Measurements from ENCODE around the gene RCVRN. TPM values are rescaled to one million over a fixed set of nuclear protein-coding genes. Genes with fewer than 3 reads are reported as not detected.
A peak's percentile ranks its signal among the peaks of the same experiment; 100 is the strongest.

The RCVRN gene
- total and polyA plus RNA-seq, 5 donors = 0.27 to 1.4 (median 0.47) TPM

- 69% methylated on average over 3 of the region's 3 CpGs for WGBS
- H3K4me3 ChIP-seq (ENCODE audit: low read length) = no peak overlapping the region
- no peaks in the 10 kb centered on the region for H3K9me3 ChIP-seq (ENCODE audit: control insufficient read depth, low read length)
- intact Hi-C loops (cut with DNase I) = no loop called here
- H3K27ac ChIP-seq (ENCODE audit: low read length) = no peak overlapping the region
- ATAC-seq = no peak
- H3K27me3 ChIP-seq (ENCODE audit: control insufficient read depth, insufficient read depth) = no peaks in the 10 kb centered on the region
- DNase-seq = no peak
- H3K4me1 ChIP-seq (ENCODE audit: control insufficient read depth, insufficient read depth, low read length) = no peaks in the 10 kb centered on the region
Measured at GRCh38 chr17:9878356-9878755, 26.7 kb downstream of the RCVRN start.

- intact Hi-C loops (cut with DNase I) = no loop called here
- DNase-seq (no peak), ATAC-seq (peak in 1 of 2 donors; percentile 54)
- Histone ChIP-seq H3K27me3 (ENCODE audit: control insufficient read depth, insufficient read depth) (no peaks in the 10 kb centered on the region), H3K9me3 (ENCODE audit: control insufficient read depth, low read length) (no peaks in the 10 kb centered on the region), H3K4me3 (ENCODE audit: low read length) (no peak overlapping the region), H3K27ac (ENCODE audit: low read length) (no peak overlapping the region), H3K4me1 (ENCODE audit: control insufficient read depth, insufficient read depth, low read length) (no peaks in the 10 kb centered on the region)
- WGBS = 38% methylated on average over 3 of the region's 3 CpGs
Measured at GRCh38 chr17:9875441-9875840, 29.6 kb downstream of the RCVRN start.

- no peaks in the 10 kb centered on the region for H3K9me3 ChIP-seq (ENCODE audit: control insufficient read depth, low read length)
- H3K27me3 ChIP-seq (ENCODE audit: control insufficient read depth, insufficient read depth) = no peaks in the 10 kb centered on the region
- no peaks in the 10 kb centered on the region for H3K4me1 ChIP-seq (ENCODE audit: control insufficient read depth, insufficient read depth, low read length)
- 83% methylated on average over 3 of the region's 3 CpGs for WGBS
- H3K27ac ChIP-seq (ENCODE audit: low read length) = no peak overlapping the region
- ATAC-seq (no peak), DNase-seq (no peak)
- intact Hi-C loops (cut with DNase I) = no loop called here
- H3K4me3 ChIP-seq (ENCODE audit: low read length) = no peak overlapping the region
Measured at GRCh38 chr17:9874722-9875121, 30.3 kb downstream of the RCVRN start.

GRCh38 chr17:9872852-9873251 is 32.2 kb downstream of the RCVRN start:
- no peak overlapping the region for H3K27ac ChIP-seq (ENCODE audit: low read length)
- ATAC-seq (peak in 1 of 2 donors; percentile 23), DNase-seq (no peak)
- no peaks in the 10 kb centered on the region for H3K9me3 ChIP-seq (ENCODE audit: control insufficient read depth, low read length)
- H3K4me1 ChIP-seq (ENCODE audit: control insufficient read depth, insufficient read depth, low read length) = no peaks in the 10 kb centered on the region
- no peaks in the 10 kb centered on the region for H3K27me3 ChIP-seq (ENCODE audit: control insufficient read depth, insufficient read depth)
- intact Hi-C loops (cut with DNase I) = no loop called here
- no peak overlapping the region for H3K4me3 ChIP-seq (ENCODE audit: low read length)
- 63% methylated on average over 6 of the region's 6 CpGs for WGBS

GRCh38 chr17:9868552-9868951 is 36.5 kb downstream of the RCVRN start:
- 74% methylated on average over 3 of the region's 3 CpGs for WGBS

GRCh38 chr17:9865586-9865985 is 39.5 kb downstream of the RCVRN start:
- no peak for ATAC-seq
- H3K4me1 ChIP-seq (ENCODE audit: control insufficient read depth, insufficient read depth, low read length) = no peaks in the 10 kb centered on the region
- H3K4me3 ChIP-seq (ENCODE audit: low read length) = no peak overlapping the region
- intact Hi-C loops (cut with DNase I) = no loop called here
- no peak for DNase-seq
- no peaks in the 10 kb centered on the region for H3K27me3 ChIP-seq (ENCODE audit: control insufficient read depth, insufficient read depth)
- no peaks in the 10 kb centered on the region for H3K9me3 ChIP-seq (ENCODE audit: control insufficient read depth, low read length)
- H3K27ac ChIP-seq (ENCODE audit: low read length) = no peak overlapping the region
- 63% methylated on average over 1 of the region's 1 CpG for WGBS

More at GRCh38 chr17:9868552-9868951, 36.5 kb downstream of the RCVRN start:
- Histone ChIP-seq H3K27ac (ENCODE audit: low read length) (no peak overlapping the region), H3K27me3 (ENCODE audit: control insufficient read depth, insufficient read depth) (no peaks in the 10 kb centered on the region), H3K9me3 (ENCODE audit: control insufficient read depth, low read length) (no peaks in the 10 kb centered on the region), H3K4me3 (ENCODE audit: low read length) (no peak overlapping the region), H3K4me1 (ENCODE audit: control insufficient read depth, insufficient read depth, low read length) (no peaks in the 10 kb centered on the region)
- intact Hi-C loops (cut with DNase I) = no loop called here
- DNase-seq = no peak
- no peak for ATAC-seq

GRCh38 chr17:9862949-9863348 is 42.1 kb downstream of the RCVRN start:
- H3K27me3 ChIP-seq (ENCODE audit: control insufficient read depth, insufficient read depth) = no peaks in the 10 kb centered on the region
- H3K9me3 ChIP-seq (ENCODE audit: control insufficient read depth, low read length) = no peaks in the 10 kb centered on the region
- H3K4me1 ChIP-seq (ENCODE audit: control insufficient read depth, insufficient read depth, low read length) = no peaks in the 10 kb centered on the region
- WGBS = 40% methylated on average over 4 of the region's 4 CpGs
- H3K4me3 ChIP-seq (ENCODE audit: low read length) = no peak overlapping the region
- intact Hi-C loops (cut with DNase I) = no loop called here
- DNase-seq (no peak), ATAC-seq (peak in 1 of 2 donors; percentile 35)
- no peak overlapping the region for H3K27ac ChIP-seq (ENCODE audit: low read length)

GRCh38 chr17:9862220-9862619 is 42.9 kb downstream of the RCVRN start:
- WGBS = 92% methylated on average over 1 of the region's 1 CpG
- DNase-seq = no peak
- Histone ChIP-seq H3K27me3 (ENCODE audit: control insufficient read depth, insufficient read depth) (no peaks in the 10 kb centered on the region), H3K9me3 (ENCODE audit: control insufficient read depth, low read length) (no peaks in the 10 kb centered on the region), H3K27ac (ENCODE audit: low read length) (no peak overlapping the region), H3K4me1 (ENCODE audit: control insufficient read depth, insufficient read depth, low read length) (no peaks in the 10 kb centered on the region), H3K4me3 (ENCODE audit: low read length) (no peak overlapping the region)
- intact Hi-C loops (cut with DNase I) = no loop called here
- ATAC-seq = no peak

- Histone ChIP-seq H3K9me3 (ENCODE audit: control insufficient read depth, low read length) (no peaks in the 10 kb centered on the region), H3K27me3 (ENCODE audit: control insufficient read depth, insufficient read depth) (no peaks in the 10 kb centered on the region), H3K27ac (ENCODE audit: low read length) (no peak overlapping the region), H3K4me1 (ENCODE audit: control insufficient read depth, insufficient read depth, low read length) (no peaks in the 10 kb centered on the region), H3K4me3 (ENCODE audit: low read length) (no peak overlapping the region)
- ATAC-seq (no peak), DNase-seq (no peak)
- WGBS = 79% methylated on average over 7 of the region's 7 CpGs
- intact Hi-C loops (cut with DNase I) = no loop called here
Measured at GRCh38 chr17:9860851-9861250, 44.2 kb downstream of the RCVRN start.

- ATAC-seq = no peak
Measured at GRCh38 chr17:9859781-9860180, 45.3 kb downstream of the RCVRN start.

GRCh38 chr17:9855036-9855435 is 50.0 kb downstream of the RCVRN start:
- WGBS = 90% methylated on average over 4 of the region's 4 CpGs
- no peak for DNase-seq
- Histone ChIP-seq H3K4me1 (ENCODE audit: control insufficient read depth, insufficient read depth, low read length) (no peaks in the 10 kb centered on the region), H3K9me3 (ENCODE audit: control insufficient read depth, low read length) (no peaks in the 10 kb centered on the region), H3K4me3 (ENCODE audit: low read length) (no peak overlapping the region), H3K27me3 (ENCODE audit: control insufficient read depth, insufficient read depth) (no peaks in the 10 kb centered on the region), H3K27ac (ENCODE audit: low read length) (no peak overlapping the region)
- intact Hi-C loops (cut with DNase I) = no loop called here
- no peak for ATAC-seq

More at GRCh38 chr17:9859781-9860180, 45.3 kb downstream of the RCVRN start:
- H3K4me1 ChIP-seq (ENCODE audit: control insufficient read depth, insufficient read depth, low read length) = no peaks in the 10 kb centered on the region
- no peaks in the 10 kb centered on the region for H3K27me3 ChIP-seq (ENCODE audit: control insufficient read depth, insufficient read depth)
- 91% methylated on average over 5 of the region's 5 CpGs for WGBS
- no peaks in the 10 kb centered on the region for H3K9me3 ChIP-seq (ENCODE audit: control insufficient read depth, low read length)
- DNase-seq = no peak
- intact Hi-C loops (cut with DNase I) = no loop called here
- H3K27ac ChIP-seq (ENCODE audit: low read length) = no peak overlapping the region
- H3K4me3 ChIP-seq (ENCODE audit: low read length) = no peak overlapping the region

- DNase-seq (no peak), ATAC-seq (no peak)
- Histone ChIP-seq H3K27ac (ENCODE audit: low read length) (no peak overlapping the region), H3K9me3 (ENCODE audit: control insufficient read depth, low read length) (no peaks in the 10 kb centered on the region), H3K4me3 (ENCODE audit: low read length) (no peak overlapping the region), H3K27me3 (ENCODE audit: control insufficient read depth, insufficient read depth) (no peaks in the 10 kb centered on the region), H3K4me1 (ENCODE audit: control insufficient read depth, insufficient read depth, low read length) (no peaks in the 10 kb centered on the region)
- 76% methylated on average over 5 of the region's 5 CpGs for WGBS
- intact Hi-C loops (cut with DNase I) = no loop called here
Measured at GRCh38 chr17:9854255-9854654, 50.8 kb downstream of the RCVRN start.
